Mucosa of stomach (tissue), 1 donor: Measurements from ENCODE around the gene ATRNL1.

Experiments
- H3K27me3 ChIP-seq: one replicate; pipeline ENCODE4 v1.7.0; 2013; ENCODE audit warnings: mild to moderate bottlenecking, low read length; ENCODE audit not compliant: control insufficient read depth, insufficient read depth
- H3K36me3 ChIP-seq: one replicate; pipeline ENCODE4 v1.7.0; 2013; ENCODE audit warnings: low read length; ENCODE audit not compliant: control insufficient read depth, insufficient read depth
- H3K4me1 ChIP-seq: one replicate; pipeline ENCODE4 v1.7.0; 2013; ENCODE audit warnings: mild to moderate bottlenecking, low read length; ENCODE audit not compliant: control insufficient read depth, insufficient read depth
- H3K4me3 ChIP-seq: one replicate; pipeline ENCODE4 v1.7.0; 2013; ENCODE audit warnings: low read length
- H3K9ac ChIP-seq: one replicate; pipeline ENCODE4 v1.7.0; 2013; ENCODE audit warnings: mild to moderate bottlenecking, low read length, moderate library complexity
- H3K9me3 ChIP-seq: one replicate; pipeline ENCODE4 v1.7.0; 2013; ENCODE audit warnings: mild to moderate bottlenecking, low read length, moderate library complexity; ENCODE audit not compliant: control insufficient read depth
- donor health status: Pancreatic carcinoma.

The ATRNL1 gene

DNA sequence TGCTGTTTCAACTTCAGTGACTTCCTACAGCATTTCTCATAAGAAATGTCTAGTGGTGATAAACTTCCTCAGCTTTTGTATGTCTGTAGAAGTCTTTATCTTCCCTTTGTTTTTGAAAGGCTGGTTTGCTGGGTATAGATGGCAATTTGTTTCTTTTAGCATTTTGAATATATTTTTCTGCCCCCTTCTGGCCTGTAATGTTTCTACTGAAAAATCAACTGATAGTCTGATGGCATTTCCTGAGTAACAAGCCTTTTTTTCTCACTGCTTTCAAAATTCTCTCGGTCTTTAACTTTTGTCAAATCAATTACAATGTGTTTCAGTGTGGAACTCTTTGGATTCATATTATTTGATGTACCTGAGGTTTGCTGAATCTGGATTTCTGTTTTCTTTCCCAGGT lies 487.1 kb downstream of the ATRNL1 start:
- no peaks in the 10 kb centered on the region for H3K36me3 ChIP-seq

GRCh38 chr10:115593060-115593459 lies 499.9 kb downstream of the ATRNL1 start:
- Histone ChIP-seq H3K4me1 (no peaks in the 10 kb centered on the region), H3K4me3 (no peak overlapping the region), H3K36me3 (no peaks in the 10 kb centered on the region), H3K9ac (no peak overlapping the region), H3K27me3 (no peaks in the 10 kb centered on the region), H3K9me3 (no peaks in the 10 kb centered on the region)

More for the DNA sequence above, 487.1 kb downstream of the ATRNL1 start:
- Histone ChIP-seq H3K9me3 (no peaks in the 10 kb centered on the region), H3K4me1 (no peaks in the 10 kb centered on the region), H3K4me3 (no peak overlapping the region), H3K27me3 (no peaks in the 10 kb centered on the region), H3K9ac (no peak overlapping the region)

DNA sequence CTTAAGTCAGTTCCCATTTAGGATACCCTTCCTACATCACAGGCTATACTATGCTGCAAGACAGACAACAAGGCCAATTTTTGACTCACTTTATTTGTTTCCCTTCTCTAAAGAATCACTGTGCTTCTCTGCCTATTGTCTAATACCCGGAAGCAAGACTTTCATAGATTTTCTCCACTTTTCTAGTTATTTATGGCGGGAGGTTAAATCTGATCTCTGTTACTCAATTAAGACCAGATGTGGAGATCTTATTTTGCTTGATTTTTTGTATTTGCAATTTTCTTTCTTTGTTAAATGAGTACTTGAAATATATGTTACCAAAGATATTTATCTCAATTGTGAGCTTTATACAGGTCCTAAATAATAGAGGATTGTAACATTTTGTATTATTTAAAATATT lies 511.5 kb downstream of the ATRNL1 start:
- Histone ChIP-seq H3K9ac (no peak overlapping the region), H3K36me3 (no peaks in the 10 kb centered on the region), H3K4me3 (no peak overlapping the region), H3K4me1 (no peaks in the 10 kb centered on the region), H3K27me3 (no peaks in the 10 kb centered on the region), H3K9me3 (no peaks in the 10 kb centered on the region)

DNA sequence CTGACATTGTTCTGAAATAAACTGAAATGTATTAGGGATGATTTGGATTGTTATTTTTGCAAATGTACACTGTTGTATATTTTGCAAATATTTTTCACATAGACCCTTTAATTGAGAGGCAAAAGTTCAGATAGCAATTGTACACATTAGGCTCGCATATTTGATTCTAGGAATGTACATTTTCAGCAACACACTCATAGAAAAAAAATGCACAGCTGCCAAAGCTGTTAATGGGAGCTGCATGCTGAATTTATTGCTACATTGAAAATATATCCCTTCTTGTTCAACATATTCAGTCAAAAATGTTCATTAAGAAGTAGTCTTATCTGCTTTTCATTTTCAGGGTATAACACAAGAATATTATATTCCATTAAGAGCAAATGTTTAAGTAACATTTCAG lies 512.9 kb downstream of the ATRNL1 start:
- Histone ChIP-seq H3K9me3 (no peaks in the 10 kb centered on the region), H3K36me3 (no peaks in the 10 kb centered on the region), H3K4me3 (no peak overlapping the region)

GRCh38 chr10:115606741-115607140 lies 513.6 kb downstream of the ATRNL1 start:
- H3K4me3 ChIP-seq, result no peak overlapping the region
- H3K4me1 ChIP-seq, result no peaks in the 10 kb centered on the region
- H3K36me3 ChIP-seq, result no peaks in the 10 kb centered on the region
- no peak overlapping the region for H3K9ac ChIP-seq
- no peaks in the 10 kb centered on the region for H3K9me3 ChIP-seq
- H3K27me3 ChIP-seq, result no peaks in the 10 kb centered on the region

More for the DNA sequence above, 512.9 kb downstream of the ATRNL1 start:
- no peaks in the 10 kb centered on the region for H3K4me1 ChIP-seq
- H3K9ac ChIP-seq, result no peak overlapping the region
- H3K27me3 ChIP-seq, result no peaks in the 10 kb centered on the region

GRCh38 chr10:115624448-115624847 lies 531.3 kb downstream of the ATRNL1 start:
- H3K9me3 ChIP-seq, result no peaks in the 10 kb centered on the region
- H3K36me3 ChIP-seq, result no peaks in the 10 kb centered on the region
- no peaks in the 10 kb centered on the region for H3K4me1 ChIP-seq
- H3K9ac ChIP-seq, result no peak overlapping the region
- H3K27me3 ChIP-seq, result no peaks in the 10 kb centered on the region
- no peak overlapping the region for H3K4me3 ChIP-seq

- H3K27me3 ChIP-seq, result no peaks in the 10 kb centered on the region
- H3K36me3 ChIP-seq, result no peaks in the 10 kb centered on the region
- H3K9ac ChIP-seq, result no peak overlapping the region
- H3K4me1 ChIP-seq, result no peaks in the 10 kb centered on the region
- H3K9me3 ChIP-seq, result no peaks in the 10 kb centered on the region
- H3K4me3 ChIP-seq, result no peak overlapping the region
Measured at GRCh38 chr10:115628616-115629015, 535.5 kb downstream of the ATRNL1 start.

DNA sequence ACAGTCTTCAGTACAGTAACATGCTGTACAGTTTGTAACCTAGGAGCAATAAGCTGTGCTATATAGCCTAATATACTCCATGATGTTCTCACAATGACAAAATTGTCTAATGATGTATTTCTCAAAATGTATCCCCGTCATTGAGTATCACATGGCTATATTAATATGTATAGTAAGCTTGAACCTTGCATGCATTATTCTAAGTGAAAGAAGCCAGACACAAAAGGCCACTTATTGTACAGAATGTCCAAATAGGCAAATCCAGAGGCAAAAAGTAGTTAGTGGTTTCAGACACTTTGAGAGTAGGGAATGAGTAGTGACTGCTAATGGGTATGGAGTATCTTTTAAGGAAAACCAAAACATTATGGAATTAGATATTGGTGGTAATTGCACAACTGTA lies 545.1 kb downstream of the ATRNL1 start:
- no peaks in the 10 kb centered on the region for H3K9me3 ChIP-seq
- H3K27me3 ChIP-seq, result no peaks in the 10 kb centered on the region
- no peaks in the 10 kb centered on the region for H3K4me1 ChIP-seq
- H3K4me3 ChIP-seq, result no peak overlapping the region
- no peak overlapping the region for H3K9ac ChIP-seq
- no peaks in the 10 kb centered on the region for H3K36me3 ChIP-seq

- Histone ChIP-seq H3K9me3 (no peaks in the 10 kb centered on the region), H3K27me3 (no peaks in the 10 kb centered on the region), H3K36me3 (no peaks in the 10 kb centered on the region), H3K4me1 (no peaks in the 10 kb centered on the region), H3K4me3 (no peak overlapping the region), H3K9ac (no peak overlapping the region)
Measured at GRCh38 chr10:115649217-115649616, 556.1 kb downstream of the ATRNL1 start.

DNA sequence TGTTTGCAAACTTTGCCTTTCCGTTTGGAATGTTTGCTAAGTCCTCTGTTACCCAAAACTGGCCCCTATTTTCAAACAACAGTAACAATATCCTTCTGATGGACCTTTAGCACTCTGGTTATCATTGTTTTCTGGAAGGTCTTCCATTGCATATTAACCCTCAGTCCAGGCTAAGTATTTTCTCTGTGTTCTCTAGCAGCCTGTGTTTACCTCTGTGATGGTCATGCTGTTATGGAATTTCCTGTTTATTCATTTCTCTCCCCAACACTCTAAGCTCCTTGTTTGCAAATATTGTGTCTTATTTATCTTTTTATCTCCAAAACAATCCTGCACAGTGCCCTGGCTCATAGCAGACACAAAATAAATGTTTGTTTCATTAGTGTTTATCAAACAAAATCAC lies 560.3 kb downstream of the ATRNL1 start:
- Histone ChIP-seq H3K4me3 (no peak overlapping the region), H3K27me3 (no peaks in the 10 kb centered on the region), H3K9ac (no peak overlapping the region), H3K4me1 (no peaks in the 10 kb centered on the region), H3K9me3 (no peaks in the 10 kb centered on the region), H3K36me3 (no peaks in the 10 kb centered on the region)

DNA sequence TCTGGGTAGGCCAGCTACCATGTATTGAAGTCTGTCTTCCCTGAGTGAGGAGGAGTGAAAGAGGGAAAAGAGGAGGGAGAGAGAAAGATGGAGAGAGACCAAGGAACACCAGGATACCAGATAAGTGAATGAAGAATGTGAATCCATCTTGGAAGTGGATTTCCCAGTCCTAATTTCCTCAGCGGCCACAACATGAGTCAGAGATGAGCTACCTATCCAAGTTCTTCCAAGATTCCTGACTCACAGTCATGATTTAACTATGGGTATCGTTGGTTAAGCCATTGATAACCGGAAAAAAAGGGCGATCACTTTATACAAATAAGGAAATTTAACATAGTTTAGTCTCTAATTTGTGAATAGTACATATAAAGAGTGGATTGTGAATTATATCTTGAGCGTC lies 561.8 kb downstream of the ATRNL1 start:
- Histone ChIP-seq H3K36me3 (no peaks in the 10 kb centered on the region), H3K27me3 (no peaks in the 10 kb centered on the region), H3K4me1 (no peaks in the 10 kb centered on the region), H3K9ac (no peak overlapping the region), H3K4me3 (no peak overlapping the region), H3K9me3 (no peaks in the 10 kb centered on the region)

GRCh38 chr10:115657161-115657860 lies 564.1 kb downstream of the ATRNL1 start:
- no peaks in the 10 kb centered on the region for H3K27me3 ChIP-seq
- no peak overlapping the region for H3K9ac ChIP-seq
- H3K4me3 ChIP-seq, result no peak overlapping the region
- no peaks in the 10 kb centered on the region for H3K4me1 ChIP-seq
- H3K36me3 ChIP-seq, result no peaks in the 10 kb centered on the region
- no peaks in the 10 kb centered on the region for H3K9me3 ChIP-seq

- Histone ChIP-seq H3K36me3 (no peaks in the 10 kb centered on the region), H3K27me3 (no peaks in the 10 kb centered on the region), H3K4me3 (no peak overlapping the region), H3K9me3 (no peaks in the 10 kb centered on the region), H3K4me1 (no peaks in the 10 kb centered on the region), H3K9ac (no peak overlapping the region)
Measured at GRCh38 chr10:115659616-115660015, 566.5 kb downstream of the ATRNL1 start.
